Measurements from ENCODE around the gene ZFYVE28.
"Not testable (repeated sequence)": the region's sequence is repeated elsewhere in the genome, so short reads cannot be mapped to it uniquely, and the experiment has no call there.

Gene ZFYVE28

GRCh38 chr4:2417765-2418649, at the start of gene ZFYVE28:
Gene ZFYVE28 (minus strand): TSS chr4:2418645. CDS start chr4:2418323, 322 bp downstream.
- no peak for DNase-seq

GRCh38 chr4:2465544-2465943, 47.1 kb upstream of the ZFYVE28 start:
- not testable (repeated sequence) for DNase-seq

- no peak for DNase-seq
These were observed 46.6 kb upstream of the ZFYVE28 start for GRCh38 chr4:2465032-2465431.

GRCh38 chr4:2462992-2463762, 44.7 kb upstream of the ZFYVE28 start:
- DNase-seq = no peak

- DNase-seq = peak; percentile 69
These were observed 44.0 kb upstream of the ZFYVE28 start for GRCh38 chr4:2462218-2462991.

- no peak for DNase-seq
These were observed 43.0 kb upstream of the ZFYVE28 start for GRCh38 chr4:2461246-2461960.

- DNase-seq = no peak
These were observed 41.3 kb upstream of the ZFYVE28 start for GRCh38 chr4:2459589-2460349.

- no peak for DNase-seq
These were observed 40.4 kb upstream of the ZFYVE28 start for GRCh38 chr4:2458546-2459491.

- DNase-seq = no peak
These were observed 39.2 kb upstream of the ZFYVE28 start for GRCh38 chr4:2457481-2458295.

- DNase-seq = no peak
These were observed 33.7 kb upstream of the ZFYVE28 start for GRCh38 chr4:2451821-2452785.

GRCh38 chr4:2451036-2451520, 32.6 kb upstream of the ZFYVE28 start:
- DNase-seq = no peak

- DNase-seq = no peak
These were observed 32.1 kb upstream of the ZFYVE28 start for GRCh38 chr4:2450394-2451035.

- no peak for DNase-seq
These were observed 31.3 kb upstream of the ZFYVE28 start for GRCh38 chr4:2449511-2450392.

GRCh38 chr4:2449051-2449450, 30.6 kb upstream of the ZFYVE28 start:
- no peak for DNase-seq

GRCh38 chr4:2448589-2448988, 30.1 kb upstream of the ZFYVE28 start:
- DNase-seq = no peak

All from CD4-positive, alpha-beta T cell treated with Interleukin-21 for 1 hour (primary cell).